Common myeloid progenitor, CD34-positive (primary cell): ENCODE data around the gene HK2.

ENCODE experiments used
- CTCF ChIA-PET: fragments of 350-600 bp; sonication (Branson Sonifier 250); formaldehyde crosslinking; loops from one replicate; lab custom pipeline; 2021; ENCODE audit warnings: antibody characterized with exemption; lab: Charles Lee
- POLR2A ChIA-PET: fragments of 350-600 bp; sonication (Branson Sonifier 250); formaldehyde crosslinking; loops from one replicate; lab custom pipeline; 2021; ENCODE audit warnings: antibody characterized with exemption; lab: Charles Lee
- DNase-seq, 3 donors: peaks; one replicate each; pipeline versions ENCODE4 v3.0.0 to v3.0.0-alpha.2; 2013
- H3K27ac ChIP-seq, 2 experiments: 1 replicate in 1 of 2; 2 replicates in 1 of 2; pipeline ENCODE4 v1.7.0; 2013; ENCODE audit warnings: inconsistent platforms in 2 of 2, low read length in 2 of 2, mild to moderate bottlenecking in 2 of 2, low read depth in 1 of 2, moderate library complexity in 1 of 2; ENCODE audit not compliant: severe bottlenecking in 2 of 2, insufficient read depth in 1 of 2, poor library complexity in 1 of 2
- H3K27me3 ChIP-seq, 5 experiments: replicated peaks in 2 of 5; 1 replicate in 3 of 5; 2 replicates in 2 of 5; pipeline versions ENCODE4 v1.6.1 to v1.7.0; 2013; ENCODE audit warnings: low read length in 4 of 5, mild to moderate bottlenecking in 2 of 5, moderate library complexity in 2 of 5, inconsistent platforms in 1 of 5; ENCODE audit not compliant: insufficient read depth in 5 of 5, control insufficient read depth in 4 of 5
- H3K36me3 ChIP-seq, 4 experiments: 1 replicate in 2 of 4; 2 replicates in 2 of 4; pipeline versions ENCODE4 v1.6.1 to v1.7.0; 2013; ENCODE audit warnings: low read length in 3 of 4, control low read depth in 1 of 4, mild to moderate bottlenecking in 1 of 4; ENCODE audit not compliant: control insufficient read depth in 4 of 4, insufficient read depth in 4 of 4
- H3K4me1 ChIP-seq, 4 experiments: 1 replicate in 3 of 4; 2 replicates in 1 of 4; pipeline versions ENCODE4 v1.6.1 to v1.7.1; 2013; ENCODE audit warnings: low read length in 3 of 4, mild to moderate bottlenecking in 3 of 4, control low read depth in 1 of 4, inconsistent platforms in 1 of 4, moderate library complexity in 1 of 4; ENCODE audit not compliant: control insufficient read depth in 4 of 4, insufficient read depth in 4 of 4; ENCODE audit errors: control extremely low read depth in 1 of 4
- H3K4me3 ChIP-seq, 7 experiments: 1 replicate in 4 of 7; 2 replicates in 3 of 7; pipeline versions ENCODE4 v1.5.1 to v1.7.0; 2013; ENCODE audit warnings: mild to moderate bottlenecking in 7 of 7, low read length in 6 of 7, moderate library complexity in 6 of 7, inconsistent platforms in 2 of 7, low read depth in 2 of 7, control low read depth in 1 of 7; ENCODE audit not compliant: insufficient read depth in 4 of 7, control insufficient read depth in 1 of 7; ENCODE audit errors: extremely low read depth in 1 of 7
- H3K9me3 ChIP-seq, 5 experiments: 1 replicate in 4 of 5; 2 replicates in 1 of 5; pipeline versions ENCODE4 v1.6.1 to v1.7.1; 2013; ENCODE audit warnings: low read length in 4 of 5, mild to moderate bottlenecking in 2 of 5, inconsistent platforms in 1 of 5, low read depth in 1 of 5, moderate library complexity in 1 of 5; ENCODE audit not compliant: control insufficient read depth in 4 of 5, insufficient read depth in 2 of 5; ENCODE audit errors: control extremely low read depth in 1 of 5
- WGBS: methylation state at CpG from one replicate; pipeline ENCODE4 v1.1.5; 2013; ENCODE audit not compliant: insufficient coverage; 5-methylcytosine and 5-hydroxymethylcytosine counted together

HK2 gene

DNA sequence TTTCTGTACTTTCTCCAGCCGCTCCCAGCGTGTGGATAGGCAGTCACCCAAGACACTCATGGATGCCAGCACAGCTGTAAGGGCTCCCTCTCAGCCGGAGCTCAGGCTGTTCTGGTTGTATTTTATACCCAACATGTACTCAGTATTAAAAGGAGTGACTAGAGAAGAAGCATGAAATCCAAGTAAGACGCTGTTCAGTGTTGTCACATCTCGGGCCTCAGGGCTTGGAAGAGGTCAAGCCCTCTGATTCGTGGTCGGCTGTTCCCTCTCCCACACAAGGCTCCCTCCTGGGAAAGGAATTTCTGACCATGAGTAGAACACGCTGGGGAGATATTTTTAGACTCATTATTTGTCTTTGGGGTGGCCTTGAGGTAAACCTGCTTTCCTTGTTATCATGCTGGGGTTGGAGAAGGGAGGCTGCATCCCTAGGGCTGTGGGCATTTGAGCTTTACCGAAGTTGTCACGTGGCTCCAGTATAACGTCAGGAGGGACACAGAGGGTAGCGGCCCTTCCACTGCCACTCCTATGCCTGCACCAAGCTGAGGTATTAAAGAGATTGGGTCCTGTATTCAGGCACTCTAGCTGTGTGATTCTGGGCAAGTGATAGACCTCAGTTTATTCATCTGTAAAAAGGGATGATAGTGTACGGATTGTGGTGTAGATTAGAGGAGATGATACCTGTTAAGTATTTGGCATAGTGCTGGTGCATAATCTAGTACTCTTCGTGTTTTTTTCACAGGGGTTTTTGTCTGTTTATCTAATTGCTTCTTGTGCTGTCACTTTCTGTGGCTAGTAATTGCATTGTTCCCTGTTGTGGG is 34.1 kb downstream of the HK2 start:
- Histone ChIP-seq H3K36me3 (peaks cover 13 to 68% (median 16%) of the 10 kb centered on the region in 4 experiments), H3K4me1 (peaks cover 0 to 45% (median 28%) of the 10 kb centered on the region in 4 experiments), H3K9me3 (no peaks in the 10 kb centered on the region), H3K4me3 (no peak overlapping the region), H3K27me3 (no peaks in the 10 kb centered on the region), H3K27ac (no peak overlapping the region)
- no peak for DNase-seq
- CTCF ChIA-PET: interaction anchor here (1.3 to 2.3 kb wide), 5 partner anchors 8 to 177 kb away, joined by 3 to 11 read pairs (median 5); no protein-coding TSS in a partner anchor
- POLR2A ChIA-PET: no interaction called here
- WGBS: 94% methylated on average over 12 of the region's 14 CpGs

GRCh38 chr2:74869517-74869916 is 35.6 kb downstream of the HK2 start:
- no peaks in the 10 kb centered on the region for H3K27me3 ChIP-seq
- no peak overlapping the region for H3K4me3 ChIP-seq
- peaks cover 14 to 77% (median 24%) of the 10 kb centered on the region in 4 experiments for H3K36me3 ChIP-seq
- H3K9me3 ChIP-seq: no peaks in the 10 kb centered on the region
- CTCF ChIA-PET: interaction anchor here (1.3 kb wide), 1 partner anchor 107 kb away, joined by 4 read pairs; no protein-coding TSS in a partner anchor
- H3K27ac ChIP-seq: no peak overlapping the region
- 71% methylated on average over 6 of the region's 6 CpGs for WGBS
- POLR2A ChIA-PET: no interaction called here
- H3K4me1 ChIP-seq: peaks cover 0 to 39% (median 24%) of the 10 kb centered on the region in 4 experiments
- no peak for DNase-seq

GRCh38 chr2:74870951-74871350 is 37.0 kb downstream of the HK2 start:
- Histone ChIP-seq H3K9me3 (no peaks in the 10 kb centered on the region), H3K36me3 (peaks cover 14 to 75% (median 27%) of the 10 kb centered on the region in 4 experiments), H3K4me1 (peaks cover 5 to 34% (median 12%) of the 10 kb centered on the region in 4 experiments), H3K27me3 (no peaks in the 10 kb centered on the region), H3K27ac (no peak overlapping the region), H3K4me3 (no peak overlapping the region)
- 97% methylated on average over 4 of the region's 4 CpGs for WGBS
- POLR2A ChIA-PET: no interaction called here
- CTCF ChIA-PET: interaction anchor here (0.8 to 1.4 kb wide), 2 partner anchors 8 to 144 kb away, joined by 3 to 4 read pairs; no protein-coding TSS in a partner anchor
- DNase-seq: no peak

DNA sequence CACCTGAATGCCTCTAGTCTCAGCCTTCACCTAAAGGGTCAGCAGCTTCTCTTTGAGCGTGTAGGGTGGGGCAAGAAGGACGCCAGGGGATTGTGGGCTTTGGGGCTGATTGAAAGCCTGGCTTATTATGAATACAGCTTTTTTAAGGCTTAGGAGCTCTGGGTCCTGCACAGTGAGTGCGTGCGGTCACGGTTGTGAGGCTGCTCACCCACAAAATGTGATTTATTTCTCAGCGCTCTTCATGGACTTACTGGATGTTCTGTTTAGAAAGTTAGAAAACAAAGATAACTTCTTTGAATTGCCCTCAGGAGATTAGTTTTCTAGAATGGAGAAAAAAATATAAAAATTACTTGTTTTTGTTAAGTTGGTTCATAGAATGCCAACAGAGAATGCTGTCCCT is 37.5 kb downstream of the HK2 start:
- WGBS: 92% methylated on average over 5 of the region's 6 CpGs
- CTCF ChIA-PET: interaction anchor here (0.8 to 8.8 kb wide), 3 partner anchors 9 to 180 kb away, joined by 3 to 74 read pairs (median 4); no protein-coding TSS in a partner anchor
- Histone ChIP-seq H3K9me3 (no peaks in the 10 kb centered on the region), H3K27ac (no peak overlapping the region), H3K4me3 (no peak overlapping the region), H3K4me1 (peaks cover 6 to 31% (median 10%) of the 10 kb centered on the region in 4 experiments), H3K36me3 (peaks cover 14 to 78% (median 27%) of the 10 kb centered on the region in 4 experiments), H3K27me3 (no peaks in the 10 kb centered on the region)
- POLR2A ChIA-PET: no interaction called here
- no peak for DNase-seq

DNA sequence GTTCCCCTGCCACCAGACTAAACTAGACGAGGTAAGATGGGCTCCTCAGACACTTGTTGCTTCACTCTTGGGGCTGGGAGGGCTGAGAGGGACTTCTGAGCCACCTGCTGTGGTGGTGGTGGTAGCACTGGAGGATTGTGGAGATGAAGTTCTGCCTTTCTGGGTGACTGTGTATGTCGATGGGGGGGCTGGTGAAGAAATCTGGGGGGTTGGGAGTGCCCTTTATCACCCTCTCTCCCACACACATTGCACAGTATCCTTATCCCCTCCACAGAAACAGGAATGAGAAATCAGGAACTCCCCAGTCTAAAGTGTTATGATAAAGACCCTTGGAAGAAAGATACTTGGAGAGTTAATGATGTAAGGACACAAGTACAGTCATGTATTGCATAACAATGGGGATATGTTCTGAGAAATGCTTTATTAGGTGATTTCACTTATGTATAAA is 38.5 kb downstream of the HK2 start:
- DNase-seq: no peak
- peaks cover 4 to 28% (median 7%) of the 10 kb centered on the region in 4 experiments for H3K4me1 ChIP-seq
- no peak overlapping the region for H3K4me3 ChIP-seq
- no peaks in the 10 kb centered on the region for H3K27me3 ChIP-seq
- peaks cover 17 to 86% (median 34%) of the 10 kb centered on the region in 4 experiments for H3K36me3 ChIP-seq
- ChIA-PET CTCF (interaction anchor here (1.4 to 8.8 kb wide), 3 partner anchors 10 to 181 kb away, joined by 4 to 74 read pairs (median 51); no protein-coding TSS in a partner anchor), POLR2A (no interaction called here)
- H3K9me3 ChIP-seq: no peaks in the 10 kb centered on the region
- WGBS: no CpG with 5 or more reads among the region's 2 CpGs
- no peak overlapping the region for H3K27ac ChIP-seq

GRCh38 chr2:74873012-74873665 is 39.2 kb downstream of the HK2 start:
- H3K36me3 ChIP-seq: peaks cover 16 to 86% (median 37%) of the 10 kb centered on the region in 4 experiments
- H3K4me1 ChIP-seq: peaks cover 4 to 25% (median 7%) of the 10 kb centered on the region in 4 experiments
- no peak overlapping the region for H3K27ac ChIP-seq
- CTCF ChIA-PET: interaction anchor here (0.9 to 8.8 kb wide), 10 partner anchors 11 to 185 kb away, joined by 3 to 132 read pairs (median 24); partner anchors contain the start of gene HK2
- no peaks in the 10 kb centered on the region for H3K9me3 ChIP-seq
- H3K27me3 ChIP-seq: no peaks in the 10 kb centered on the region
- DNase-seq: no peak
- WGBS: no CpG with 5 or more reads among the region's 7 CpGs
- no peak overlapping the region for H3K4me3 ChIP-seq
- POLR2A ChIA-PET: interaction anchor here (0.6 kb wide), 1 partner anchor 201 kb away, joined by 3 read pairs; no protein-coding TSS in a partner anchor
